GM12878 (cell line): ENCODE data around the gene THTPA.

Experiments used
- EP300 ChIP-seq, 2 experiments: fragments of 150-350 bp in 1 of 2; IDR thresholded peaks; 2 replicates each; pipeline ENCODE4 v1.6.1; 2011 to 2012; ENCODE audit warnings: low read depth in 2 of 2, low read length in 2 of 2, borderline replicate concordance in 1 of 2, improper control_type of control experiment in 1 of 2, inconsistent platforms in 1 of 2; ENCODE audit not compliant: control insufficient read depth in 1 of 2
- EZH2 ChIP-seq: IDR thresholded peaks from 2 replicates; pipeline ENCODE4 v1.6.1; 2012; ENCODE audit warnings: low read depth, mild to moderate bottlenecking, control low read depth, inconsistent platforms, low read length, borderline replicate concordance; ENCODE audit not compliant: control insufficient read depth
- MAX ChIP-seq: IDR thresholded peaks from 2 replicates; pipeline ENCODE4 v1.6.1; 2012; ENCODE audit warnings: low read depth, low read length, improper control_type of control experiment
- NFYB ChIP-seq: IDR thresholded peaks from 2 replicates; pipeline ENCODE4 v1.6.1; 2011; ENCODE audit warnings: low read depth, mild to moderate bottlenecking, low read length, improper control_type of control experiment, moderate library complexity; ENCODE audit not compliant: insufficient read depth
- PML ChIP-seq: IDR thresholded peaks from 2 replicates; pipeline ENCODE4 v1.6.1; 2012; ENCODE audit warnings: low read length, inconsistent platforms
- POLR2A ChIP-seq: IDR thresholded peaks from 2 replicates; pipeline ENCODE4 v1.6.1; 2011; ENCODE audit warnings: low read depth, mild to moderate bottlenecking, low read length
- REST ChIP-seq: IDR thresholded peaks from 2 replicates; pipeline ENCODE4 v1.6.1; 2012; ENCODE audit warnings: mild to moderate bottlenecking, low read depth, low read length
- SRF ChIP-seq, 2 experiments: IDR thresholded peaks; 2 replicates each; pipeline ENCODE4 v1.6.1; 2011; ENCODE audit warnings: low read depth in 2 of 2, low read length in 2 of 2, mild to moderate bottlenecking in 1 of 2, moderate library complexity in 1 of 2
- TAF1 ChIP-seq: IDR thresholded peaks from 2 replicates; pipeline ENCODE4 v1.6.1; 2011; ENCODE audit warnings: mild to moderate bottlenecking, low read depth, low read length, borderline replicate concordance
- TARDBP ChIP-seq: IDR thresholded peaks from 2 replicates; pipeline ENCODE4 v1.6.1; 2016; ENCODE audit warnings: borderline replicate concordance
- ZZZ3 ChIP-seq: IDR thresholded peaks from 2 replicates; pipeline ENCODE4 v1.6.1; 2011; ENCODE audit warnings: low read depth; ENCODE audit not compliant: control insufficient read depth, insufficient read length

DNA sequence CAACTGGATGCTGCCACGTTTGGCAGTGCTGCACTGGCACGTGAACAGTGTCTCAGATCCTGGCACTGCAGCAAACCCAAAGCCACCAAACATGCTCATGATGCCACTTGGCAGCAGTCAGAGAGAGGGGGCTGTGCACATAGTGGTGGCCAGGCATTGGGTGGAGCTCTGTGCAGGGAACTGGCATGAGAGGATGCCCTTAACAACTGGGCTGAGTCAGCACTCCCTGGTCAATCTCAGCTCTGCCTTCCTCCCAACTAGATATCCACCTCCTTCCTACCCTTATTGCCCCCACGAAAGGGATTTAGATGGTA lies 41.5 kb upstream of the THTPA start:
- no peak for TF ChIP-seq EZH2
- no peak for TF ChIP-seq SRF (IDR thresholded peaks at IDR 0.05; ENCODE audit: low read depth in 2 of 2, low read length in 2 of 2)
- no peak for TF ChIP-seq REST
- no peak for TF ChIP-seq TAF1
- no peak for TF ChIP-seq PML
- TF ChIP-seq MAX: no peak
- TF ChIP-seq NFYB: no peak
- no peak for TF ChIP-seq ZZZ3
- TF ChIP-seq EP300 (IDR thresholded peaks at IDR 0.05; ENCODE audit: borderline replicate concordance in 1 of 2, control insufficient read depth in 1 of 2, low read depth in 2 of 2, low read length in 2 of 2): no peak
- no peak for TF ChIP-seq TARDBP
- no peak for TF ChIP-seq POLR2A
